Measurements from ENCODE around the gene ADAMTS17.
"Not testable (repeated sequence)": the region's sequence is repeated elsewhere in the genome, so short reads cannot be mapped to it uniquely, and the experiment has no call there.

The ADAMTS17 gene

GRCh38 chr15:99989095-99989494 lies 352.7 kb downstream of the ADAMTS17 start:
- no peak for DNase-seq (ENCODE audit: low read depth)

DNA sequence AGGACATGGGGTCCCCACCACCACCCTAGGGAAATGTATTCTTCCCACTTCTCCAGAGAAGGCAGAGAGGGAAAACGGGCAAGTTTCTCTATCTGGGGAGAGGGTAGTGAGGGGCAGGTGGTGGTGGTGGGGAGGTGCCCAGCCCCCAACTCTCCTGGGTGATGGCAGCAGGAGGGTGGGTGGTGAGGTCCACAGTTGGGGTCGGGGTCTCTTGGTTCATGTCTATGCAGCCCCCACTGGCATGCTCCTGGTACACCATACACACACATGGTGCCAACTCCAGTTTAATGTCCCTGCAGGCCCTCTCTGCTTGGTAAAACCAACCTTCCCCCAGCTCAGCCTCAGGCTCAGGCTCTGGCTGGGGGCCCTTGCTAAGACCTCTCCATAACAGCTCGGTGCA lies 354.1 kb downstream of the ADAMTS17 start:
- DNase-seq (ENCODE audit: low read depth), result no peak

DNA sequence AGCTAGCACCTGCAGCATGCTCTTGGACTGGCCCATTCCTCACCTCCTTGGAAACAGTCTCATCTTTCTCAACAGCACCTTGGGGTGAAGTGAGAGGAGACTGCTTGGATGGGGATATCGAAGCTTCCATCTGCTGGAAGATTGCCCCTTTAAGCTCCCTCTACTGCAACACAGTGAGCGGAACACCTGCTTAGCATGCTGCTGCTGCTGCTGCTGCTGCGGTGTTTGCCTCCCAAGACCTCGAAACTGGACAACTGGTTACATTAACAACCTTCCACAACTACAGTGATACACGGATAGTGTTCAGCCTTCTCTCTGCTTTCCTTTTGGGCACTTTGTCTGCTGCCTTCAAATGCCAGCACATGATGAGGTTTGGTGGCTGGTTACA lies 354.7 kb downstream of the ADAMTS17 start:
- no peak for DNase-seq (ENCODE audit: low read depth)

GRCh38 chr15:99986297-99987118 lies 355.3 kb downstream of the ADAMTS17 start:
- no peak for DNase-seq (ENCODE audit: low read depth)

- DNase-seq (ENCODE audit: low read depth), result no peak
These were observed 355.9 kb downstream of the ADAMTS17 start for GRCh38 chr15:99985878-99986277.

- no peak for DNase-seq (ENCODE audit: low read depth)
These were observed 357.1 kb downstream of the ADAMTS17 start for GRCh38 chr15:99984491-99985243.

DNA sequence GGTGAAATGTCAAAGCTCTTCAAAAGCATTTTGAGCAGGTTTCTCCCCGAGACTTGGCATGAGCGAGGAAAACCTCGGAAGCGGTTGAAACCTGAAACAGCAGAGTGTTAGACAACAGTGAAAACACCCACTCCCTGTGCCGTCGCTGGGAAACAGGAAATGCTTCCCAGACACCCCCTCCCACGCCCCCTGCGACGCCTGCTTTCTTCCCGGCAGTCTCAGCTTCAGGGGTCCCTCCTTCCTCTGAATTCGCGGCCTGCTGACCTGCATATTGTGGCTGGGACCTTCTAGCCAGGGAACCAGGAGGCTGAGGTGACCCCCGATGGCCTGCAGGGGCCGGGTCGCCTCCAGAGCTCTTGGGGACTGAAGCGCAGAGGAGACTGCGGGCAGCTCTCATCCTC lies 357.9 kb downstream of the ADAMTS17 start:
- no peak for DNase-seq (ENCODE audit: low read depth)

DNA sequence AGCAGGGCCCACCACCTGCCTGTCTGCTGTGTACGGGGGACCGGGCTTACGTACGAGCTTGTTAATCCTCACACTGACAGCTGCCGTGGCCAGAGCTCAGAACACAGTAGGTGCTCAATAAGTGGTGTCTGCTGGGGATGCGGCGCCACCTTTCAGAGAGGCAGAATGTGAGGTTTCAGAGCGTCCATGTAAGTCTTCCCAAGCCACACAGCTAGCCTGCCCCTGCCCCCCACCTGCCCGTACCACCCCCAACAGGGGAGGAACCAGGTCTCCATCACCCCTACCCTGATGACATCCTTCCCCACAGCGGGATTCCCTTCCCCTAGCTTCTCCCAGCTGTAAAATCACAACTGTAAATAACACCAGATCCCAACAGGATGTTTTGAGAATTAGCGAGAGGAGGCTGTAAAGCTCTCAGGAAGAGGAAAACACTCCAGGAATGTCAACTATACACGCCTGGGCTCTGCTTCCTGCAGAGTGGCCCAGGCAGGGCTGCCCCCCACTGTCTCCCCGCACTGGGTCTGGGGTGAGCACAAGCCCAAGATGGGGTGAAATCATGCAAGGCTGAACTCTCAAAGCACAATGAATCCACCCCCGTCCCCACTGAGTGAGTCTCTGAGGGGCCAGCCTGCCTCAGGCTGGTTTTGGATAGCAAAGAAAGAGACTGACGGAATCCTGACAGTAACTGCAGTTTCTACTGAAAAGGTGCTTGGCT lies 358.4 kb downstream of the ADAMTS17 start:
- no peak for DNase-seq (ENCODE audit: low read depth)

DNA sequence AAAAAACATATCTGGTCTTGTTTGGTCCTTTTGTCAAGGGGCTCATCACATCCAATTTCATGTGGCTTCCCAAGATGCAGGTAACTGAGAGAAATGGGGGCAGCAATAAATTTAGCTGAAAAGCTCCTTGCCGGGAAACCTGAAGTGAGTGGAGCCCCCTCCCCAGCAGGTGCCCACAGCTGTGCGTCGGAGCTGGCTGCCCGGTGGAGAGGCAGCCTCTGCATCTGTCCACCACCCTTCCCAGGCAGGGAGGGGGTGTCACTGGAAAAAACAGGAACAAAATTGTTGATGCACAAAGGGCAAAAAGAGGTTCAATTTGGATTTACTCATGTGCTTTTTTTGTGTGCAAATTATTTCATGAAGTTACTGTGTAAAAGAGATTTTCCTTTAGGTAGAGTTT lies 359.1 kb downstream of the ADAMTS17 start:
- DNase-seq (ENCODE audit: low read depth), result no peak

- no peak for DNase-seq (ENCODE audit: low read depth)
These were observed 359.7 kb downstream of the ADAMTS17 start for GRCh38 chr15:99981839-99982658.

DNA sequence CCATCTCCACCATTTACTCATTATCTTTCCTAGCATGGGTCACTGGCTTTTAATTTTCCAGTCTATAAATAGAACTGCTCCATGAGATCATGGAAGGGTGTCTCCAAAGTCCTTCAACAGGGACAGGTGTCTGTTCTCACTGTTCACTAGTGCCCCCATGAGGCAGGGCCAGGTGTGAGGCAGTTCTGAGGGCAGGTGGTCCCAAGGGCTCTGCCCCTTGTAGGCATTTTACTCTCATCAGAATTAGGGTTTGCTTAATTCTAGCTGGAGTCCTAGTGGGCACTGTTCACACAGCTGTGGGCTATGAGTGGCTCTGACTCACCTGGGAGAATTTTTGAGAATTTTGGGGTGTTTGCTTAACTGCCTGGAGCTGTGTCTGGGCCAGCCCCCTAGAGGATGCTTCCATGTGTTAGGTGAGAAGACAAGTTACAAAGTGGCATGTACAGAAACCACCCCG lies 360.6 kb downstream of the ADAMTS17 start:
- no peak for DNase-seq (ENCODE audit: low read depth)

- DNase-seq (ENCODE audit: low read depth), result no peak
These were observed 361.0 kb downstream of the ADAMTS17 start for GRCh38 chr15:99980752-99981151.

DNA sequence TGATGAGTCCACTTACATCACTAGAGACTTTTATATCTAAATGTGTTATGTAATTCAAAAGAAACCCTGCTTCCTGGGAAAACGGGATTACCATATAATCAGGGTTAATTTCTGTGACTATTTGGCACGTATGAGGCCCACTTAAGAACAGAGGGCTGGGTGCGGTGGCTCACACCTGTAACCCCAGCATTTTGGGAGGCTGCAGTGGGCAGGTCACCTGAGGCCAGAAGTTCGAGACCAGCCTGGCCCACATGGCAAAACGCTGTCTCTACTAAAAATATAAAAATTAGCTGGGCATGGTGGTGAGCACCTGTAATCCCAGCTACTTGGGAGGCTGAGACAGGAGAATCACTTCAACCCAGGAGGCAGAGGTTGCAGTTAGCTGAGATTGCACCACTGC lies 361.9 kb downstream of the ADAMTS17 start:
- not testable (repeated sequence) for DNase-seq (ENCODE audit: low read depth)

DNA sequence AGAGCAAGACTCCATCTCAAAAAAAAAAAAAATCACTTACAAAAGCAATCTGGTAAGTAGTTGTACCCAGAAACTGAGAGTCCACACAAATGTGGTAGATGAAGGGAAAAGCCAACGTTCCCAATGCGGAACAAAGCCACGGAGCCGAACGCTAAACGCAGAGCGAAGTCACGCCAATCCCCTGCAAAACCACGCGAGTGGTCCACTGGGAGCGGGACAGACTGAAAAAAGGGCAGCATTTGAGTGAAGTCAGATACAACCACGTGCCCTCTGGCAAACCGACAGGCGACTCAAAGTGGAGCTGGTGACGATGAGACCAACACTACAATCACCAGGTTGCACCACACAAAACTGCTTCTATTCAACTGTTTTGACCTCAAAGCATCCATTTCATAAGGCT lies 362.4 kb downstream of the ADAMTS17 start:
- DNase-seq (ENCODE audit: low read depth), result no peak

- DNase-seq (ENCODE audit: low read depth), result no peak
These were observed 363.3 kb downstream of the ADAMTS17 start for GRCh38 chr15:99978426-99978825.

DNA sequence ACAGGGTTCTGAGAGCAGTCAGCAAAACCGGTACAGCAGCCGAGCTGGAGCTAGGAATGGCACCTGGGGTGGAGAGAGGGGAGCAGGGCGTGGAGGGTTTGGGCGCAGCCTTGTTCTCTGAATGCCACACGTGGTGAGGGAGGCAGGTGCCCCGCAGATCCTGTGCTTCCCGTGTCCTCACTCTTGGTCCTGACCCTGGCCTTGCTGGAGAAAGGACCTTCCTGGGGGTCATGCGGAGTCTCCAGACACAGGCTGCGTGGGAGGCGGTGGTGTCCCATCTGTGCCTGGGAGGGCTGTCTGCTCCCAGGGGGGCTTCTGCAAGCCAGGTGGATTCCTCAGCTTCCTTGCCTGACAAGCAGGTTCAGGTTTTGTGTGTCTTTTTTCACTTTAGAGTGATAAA lies 363.8 kb downstream of the ADAMTS17 start:
- no peak for DNase-seq (ENCODE audit: low read depth)

GRCh38 chr15:99976811-99977271 lies 364.9 kb downstream of the ADAMTS17 start:
- no peak for DNase-seq (ENCODE audit: low read depth)

DNA sequence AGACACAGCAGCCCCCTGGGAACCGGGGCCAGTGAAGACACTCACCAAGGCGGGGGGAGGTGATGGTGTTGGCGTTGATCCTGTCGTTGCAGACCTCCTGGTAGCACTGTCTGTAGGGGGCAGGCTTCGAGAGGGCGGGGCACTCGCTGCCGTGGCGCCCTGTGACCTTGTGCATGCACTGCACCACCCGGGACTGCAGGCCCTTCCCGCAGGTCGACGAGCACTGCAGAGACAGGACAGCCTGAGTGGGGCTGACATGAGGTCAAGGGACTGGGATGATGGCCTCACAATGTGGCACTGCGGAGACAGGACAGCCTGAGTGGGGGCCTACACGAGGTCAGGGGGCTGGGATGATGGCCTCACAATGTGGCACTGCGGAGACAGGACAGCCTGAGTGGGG lies 365.8 kb downstream of the ADAMTS17 start:
- no peak for DNase-seq (ENCODE audit: low read depth)

GRCh38 chr15:99974246-99974645 lies 367.5 kb downstream of the ADAMTS17 start:
- no peak for DNase-seq (ENCODE audit: low read depth)

DNA sequence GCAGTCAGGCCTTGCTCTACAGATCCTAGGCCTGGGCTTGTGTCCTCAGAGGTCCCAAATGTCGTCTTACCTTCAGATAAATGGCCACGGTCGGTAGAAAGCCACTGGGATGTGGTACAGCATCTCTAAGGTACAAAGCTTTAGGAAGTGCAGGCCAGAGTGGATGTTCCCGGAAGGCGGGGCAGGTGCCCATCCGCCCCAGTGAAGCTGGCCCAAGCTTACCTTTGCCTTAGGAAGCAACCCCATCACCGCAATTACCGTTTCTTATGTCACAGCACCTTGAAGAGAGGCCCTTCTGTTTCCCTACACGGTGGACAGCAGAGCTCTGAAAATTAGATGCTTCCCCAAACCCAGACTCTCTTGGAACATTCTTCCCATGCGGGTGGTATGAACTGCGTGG lies 368.4 kb downstream of the ADAMTS17 start:
- DNase-seq (ENCODE audit: low read depth), result no peak

DNA sequence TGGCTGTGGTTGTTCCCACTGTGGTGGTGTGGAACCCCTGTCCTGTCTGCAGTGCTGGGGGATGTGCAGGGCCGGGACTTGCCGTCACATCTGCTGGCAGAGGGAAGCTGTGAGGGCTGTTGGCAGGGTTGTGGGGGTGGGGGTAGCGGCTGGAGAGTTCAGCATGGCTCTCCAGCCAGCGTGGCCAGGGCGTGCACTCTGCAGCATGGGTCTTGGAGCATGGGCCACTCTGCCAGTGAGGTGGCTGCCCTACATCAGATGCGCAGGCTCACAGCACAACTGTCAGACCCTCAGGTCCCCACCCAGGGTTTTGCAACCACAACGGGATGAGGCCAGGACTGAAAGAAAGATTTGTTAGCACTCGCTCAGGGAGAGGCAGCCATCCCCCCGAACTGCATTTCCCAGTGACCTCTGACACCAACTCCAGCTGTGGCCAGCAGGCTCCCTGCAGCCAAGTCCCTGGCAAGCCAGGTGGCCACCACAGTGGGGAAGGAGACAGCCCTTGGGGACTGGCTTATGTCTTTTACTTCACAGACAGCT lies 370.8 kb downstream of the ADAMTS17 start:
- DNase-seq (ENCODE audit: low read depth), result no peak
